Measurements from ENCODE around the gene GFM1.
"Not testable (repeated sequence)": the region's sequence is repeated elsewhere in the genome, so short reads cannot be mapped to it uniquely, and the experiment has no call there.

The GFM1 gene

GRCh38 chr3:158678687-158679086 lies 34.4 kb downstream of the GFM1 start:
- no peak for DNase-seq (ENCODE audit: low spot score)

GRCh38 chr3:158679547-158680000 lies 35.2 kb downstream of the GFM1 start:
- no peak for DNase-seq (ENCODE audit: low spot score)

- no peak for DNase-seq (ENCODE audit: low spot score)
These were observed 36.5 kb downstream of the GFM1 start for GRCh38 chr3:158680861-158681260.

GRCh38 chr3:158683230-158683962 lies 39.1 kb downstream of the GFM1 start:
- no peak for DNase-seq (ENCODE audit: low spot score)

- DNase-seq (ENCODE audit: low spot score) = no peak
These were observed 40.8 kb downstream of the GFM1 start for GRCh38 chr3:158685159-158685558.

- DNase-seq (ENCODE audit: low spot score) = not testable (repeated sequence)
These were observed 49.6 kb downstream of the GFM1 start for GRCh38 chr3:158693866-158694456.

GRCh38 chr3:158696618-158697017 lies 52.3 kb downstream of the GFM1 start:
- DNase-seq (ENCODE audit: low spot score) = no peak

GRCh38 chr3:158700559-158700958 lies 56.2 kb downstream of the GFM1 start:
- no peak for DNase-seq (ENCODE audit: low spot score)

- no peak for DNase-seq (ENCODE audit: low spot score)
These were observed 57.2 kb downstream of the GFM1 start for GRCh38 chr3:158701420-158702065.

- no peak for DNase-seq (ENCODE audit: low spot score)
These were observed 58.6 kb downstream of the GFM1 start for GRCh38 chr3:158702815-158703481.

GRCh38 chr3:158703566-158703965 lies 59.2 kb downstream of the GFM1 start:
- DNase-seq (ENCODE audit: low spot score) = no peak

GRCh38 chr3:158709666-158710083 lies 65.3 kb downstream of the GFM1 start:
- no peak for DNase-seq (ENCODE audit: low spot score)

- DNase-seq (ENCODE audit: low spot score) = no peak
These were observed 66.3 kb downstream of the GFM1 start for GRCh38 chr3:158710601-158711000.

- no peak for DNase-seq (ENCODE audit: low spot score)
These were observed 67.6 kb downstream of the GFM1 start for GRCh38 chr3:158711886-158712285.

- no peak for DNase-seq (ENCODE audit: low spot score)
These were observed 68.1 kb downstream of the GFM1 start for GRCh38 chr3:158712443-158712842.

GRCh38 chr3:158713094-158713499 lies 68.8 kb downstream of the GFM1 start:
- DNase-seq (ENCODE audit: low spot score) = no peak

- DNase-seq (ENCODE audit: low spot score) = no peak
These were observed 73.2 kb downstream of the GFM1 start for GRCh38 chr3:158717576-158717975.

GRCh38 chr3:158718490-158719170 lies 74.3 kb downstream of the GFM1 start:
- no peak for DNase-seq (ENCODE audit: low spot score)

GRCh38 chr3:158722108-158722507 lies 77.8 kb downstream of the GFM1 start:
- DNase-seq (ENCODE audit: low spot score) = no peak

GRCh38 chr3:158723991-158724390 lies 79.7 kb downstream of the GFM1 start:
- no peak for DNase-seq (ENCODE audit: low spot score)

- no peak for DNase-seq (ENCODE audit: low spot score)
These were observed 81.2 kb downstream of the GFM1 start for GRCh38 chr3:158725348-158726011.

Measured in CD4-positive, alpha-beta T cell treated with Interleukin-6 at 100 ng/mL for 8 hours (primary cell).